Sciatic nerve (tissue), 2 donors: ENCODE data around the gene QRFP. TPM values are rescaled to one million over a fixed set of nuclear protein-coding genes. Genes with fewer than 3 reads are reported as not detected.

Experiments used
- ATAC-seq: fragments of 200-7000 bp; cut with Tn5 transposase; one replicate; pipeline ENCODE4 v1.9.1; 2020; ENCODE audit warnings: mild to moderate bottlenecking, moderate library complexity
- DNase-seq: peaks from one replicate; pipeline ENCODE4 v3.0.0-alpha.2; 2020; ENCODE audit warnings: low spot score
- intact Hi-C: fragments of 100-400 bp; cut with DNase I; formaldehyde crosslinking; loops from one replicate; pipeline ENCODE4 v1.14.2; 2022
- total RNA-seq: library from RNA; stranded (reverse); fragmentation: NEBNext Ultra II Directional; extraction: Animal tissue kit (Norgen Biotek cat#: 25700); gene quantifications from one replicate; pipeline ENCODE4 v1.2.1, GENCODE V29; 2021
- donor health status: DM: no; HTN: no; CAD: no.
- donor health status: DM: no; HTN: no; CAD: no.

The QRFP gene
- total RNA-seq, 1 donor from 2014 or later: not detected

DNA sequence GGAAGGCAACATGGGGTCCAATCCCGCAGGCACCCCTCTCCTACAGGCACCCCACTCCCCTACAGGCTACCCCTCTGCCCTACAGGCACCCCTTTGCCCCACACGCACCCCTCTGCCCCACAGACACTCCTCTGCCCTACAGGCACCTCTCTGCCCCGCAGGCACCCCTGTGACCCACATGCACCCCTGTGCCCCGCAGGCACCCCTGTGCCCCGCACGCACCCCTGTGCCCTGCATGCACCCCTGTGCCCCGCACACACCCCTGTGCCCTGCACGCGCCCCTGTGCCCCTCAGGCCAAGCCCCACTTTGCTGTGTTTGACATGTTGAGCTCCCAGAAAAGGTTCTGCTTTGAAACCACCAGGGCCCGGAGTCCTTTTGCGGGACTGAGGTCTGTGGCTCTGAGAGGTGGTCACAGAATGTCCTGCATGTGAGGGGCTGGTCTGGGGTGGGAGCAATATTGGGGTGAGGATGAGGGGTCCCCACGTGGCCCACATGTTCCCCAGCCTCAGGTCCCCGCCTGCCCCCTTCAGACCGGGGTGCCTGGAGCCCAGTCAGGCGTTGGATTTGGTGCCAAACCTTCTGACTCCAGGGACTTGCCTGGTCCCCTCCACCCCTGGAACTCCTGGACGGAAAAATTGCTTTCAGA lies 616 bp upstream of the QRFP start:
- intact Hi-C loops: no loop called here
- ATAC-seq (no peak), DNase-seq (no peak)

DNA sequence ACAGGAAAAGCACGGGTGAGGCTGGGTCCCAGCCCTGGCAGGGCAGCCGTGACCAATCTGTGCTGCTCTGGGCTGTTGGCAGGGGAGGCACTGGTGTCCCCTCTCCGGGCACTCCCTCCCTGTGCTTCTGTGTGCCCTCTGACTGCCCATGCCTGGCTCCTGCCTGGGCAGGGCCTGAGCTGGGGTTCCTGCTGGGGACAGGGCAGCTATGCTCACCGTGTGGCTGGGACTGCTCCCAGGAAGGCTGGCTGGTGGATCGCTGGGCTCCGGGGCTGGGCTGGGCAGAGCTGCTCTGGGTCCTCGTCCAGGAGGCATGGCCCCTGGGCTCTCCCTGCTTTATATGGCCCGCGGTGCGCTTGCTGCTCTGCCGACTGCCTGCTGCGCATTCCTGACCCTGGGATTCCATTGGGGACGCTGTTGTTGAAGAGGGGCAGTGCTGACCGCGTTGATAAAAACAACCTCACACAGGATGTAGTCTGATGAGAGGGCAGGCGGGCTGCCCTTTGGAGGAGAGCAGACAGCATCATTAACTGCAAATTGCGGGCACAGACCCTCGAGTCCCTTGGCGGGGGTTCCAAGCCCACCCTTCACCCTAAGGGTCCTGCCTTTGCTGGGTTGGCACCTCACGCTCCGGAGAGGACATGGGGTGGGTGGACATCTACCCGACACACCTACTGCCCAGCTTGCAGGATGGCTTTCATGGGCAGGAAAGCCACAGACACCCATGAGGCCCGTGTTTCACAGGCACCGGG lies 955 bp downstream of the QRFP start:
- peak; percentile 3 for ATAC-seq
- no peak for DNase-seq

DNA sequence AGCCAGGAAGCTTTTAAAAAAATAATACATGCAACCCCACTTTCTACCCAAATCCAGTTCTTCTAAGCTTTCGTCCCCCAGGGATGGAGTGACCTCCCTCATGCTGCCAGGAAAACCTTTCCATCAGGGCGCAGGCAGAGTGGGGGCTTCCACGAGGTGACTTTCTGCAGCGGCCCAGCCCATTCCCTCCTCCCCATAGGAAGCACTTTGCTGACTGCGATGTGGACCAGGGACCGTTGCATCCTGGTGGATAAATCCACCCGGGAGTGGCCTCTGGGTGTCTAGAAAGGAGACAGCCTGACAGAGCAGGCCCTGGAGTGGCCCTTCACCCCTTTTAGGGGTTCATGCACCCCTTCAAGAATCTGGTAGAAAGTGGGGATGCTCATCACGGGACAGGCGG lies 1.6 kb downstream of the QRFP start:
- ATAC-seq: no peak
- no peak for DNase-seq
- intact Hi-C loops: no loop called here

More for the DNA sequence above, 955 bp downstream of the QRFP start:
- intact Hi-C loops: no loop called here

DNA sequence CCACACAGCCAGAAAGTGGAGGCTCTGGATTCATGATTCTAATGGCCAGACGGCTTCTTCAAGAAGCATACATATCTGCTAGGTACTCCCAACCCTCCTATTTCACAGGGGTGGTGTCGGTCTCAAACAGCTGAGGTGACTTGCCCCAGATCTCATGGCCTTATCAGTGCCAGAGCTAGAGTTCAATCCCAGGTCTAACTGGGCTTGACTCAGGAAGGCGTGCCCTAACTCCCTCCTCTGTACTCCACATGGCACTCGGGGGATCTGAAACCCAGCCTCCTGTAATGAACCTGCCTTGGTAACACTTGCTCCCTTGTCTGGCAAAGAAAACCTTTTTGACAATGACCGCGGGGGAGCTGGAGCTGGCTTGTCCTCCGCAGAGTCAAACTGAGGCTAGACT lies 2.1 kb downstream of the QRFP start:
- intact Hi-C loops: no loop called here
- no peak for DNase-seq
- ATAC-seq: no peak

DNA sequence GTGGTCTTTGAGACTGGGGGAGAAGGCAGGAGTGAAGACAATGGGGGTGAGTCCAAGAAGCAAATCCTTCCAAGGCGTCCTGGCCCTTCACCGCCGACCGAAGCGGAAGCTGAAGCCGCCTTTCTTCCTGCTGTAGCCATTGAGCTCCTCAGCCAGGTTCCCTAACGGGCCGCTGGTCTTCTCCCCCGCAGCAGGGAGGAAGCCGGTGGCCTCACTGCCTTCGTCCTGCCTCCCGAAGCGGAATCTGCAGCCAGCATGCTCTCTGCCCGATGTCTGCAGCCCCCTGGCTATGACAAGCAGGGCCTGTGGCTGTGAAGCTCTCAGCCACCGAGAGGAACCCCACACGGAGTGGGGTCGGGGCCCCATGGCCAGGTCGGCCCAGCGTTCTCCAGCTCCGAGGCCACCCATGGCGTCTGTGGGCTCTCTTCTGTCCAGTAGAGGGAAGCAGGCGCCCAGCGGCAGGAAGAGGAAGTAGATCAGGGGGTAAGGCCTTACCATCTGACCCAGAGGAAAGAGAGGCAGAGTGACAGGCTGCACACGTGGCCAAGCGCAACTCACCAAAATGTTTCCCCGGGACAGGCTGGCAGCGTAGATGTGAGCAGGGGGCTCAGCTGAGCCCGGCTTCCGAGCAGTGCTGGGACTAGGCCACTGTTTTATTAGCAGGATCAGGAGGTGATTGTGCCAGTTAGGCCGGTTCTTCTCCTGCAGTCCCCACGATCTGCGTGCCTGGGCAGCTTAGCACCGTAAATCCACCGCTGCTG lies 3.1 kb downstream of the QRFP start:
- DNase-seq (peak; percentile 75), ATAC-seq (peak; percentile 69)
- intact Hi-C loops: no loop called here

DNA sequence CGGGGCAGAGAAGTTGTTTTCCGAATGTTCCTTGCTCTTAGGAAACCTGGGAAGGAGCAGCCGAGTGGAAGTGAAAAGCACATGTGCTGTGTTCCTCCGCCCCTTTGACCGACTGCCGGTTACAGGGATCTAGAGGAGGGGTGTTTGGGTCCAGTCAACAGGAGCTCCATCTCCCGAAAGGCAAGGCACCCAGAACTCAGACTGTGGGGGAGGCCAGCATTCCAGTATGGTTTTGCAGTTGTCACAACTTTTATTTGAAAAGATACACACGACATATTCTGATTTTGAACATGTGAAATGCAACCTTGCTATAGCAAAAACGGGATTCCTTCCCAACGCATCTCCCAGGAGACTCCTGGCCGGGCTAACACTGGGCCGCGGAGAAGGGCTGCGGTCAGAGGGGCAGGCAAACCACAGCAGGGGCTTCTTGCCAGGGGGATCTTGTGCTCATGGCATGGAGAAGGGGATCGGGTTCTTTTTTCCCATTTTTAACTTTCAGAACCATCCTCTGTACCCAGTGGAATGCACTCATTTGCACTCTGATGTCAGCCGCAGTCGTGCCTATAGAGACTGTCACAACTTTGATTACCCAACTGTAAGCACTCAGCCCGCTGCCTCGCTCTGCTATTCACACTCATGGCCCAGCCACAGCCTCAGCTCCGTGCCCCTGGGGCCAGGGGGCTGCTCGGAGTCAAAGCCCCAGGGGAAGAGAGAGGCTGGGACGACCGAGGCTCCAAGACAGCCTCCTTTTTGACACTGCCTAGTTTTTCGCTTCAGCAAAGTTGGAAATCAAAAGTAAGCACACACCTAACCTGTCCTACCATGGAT lies 3.9 kb downstream of the QRFP start:
- DNase-seq: no peak
- ATAC-seq: peak; percentile 25
- intact Hi-C loops: no loop called here

DNA sequence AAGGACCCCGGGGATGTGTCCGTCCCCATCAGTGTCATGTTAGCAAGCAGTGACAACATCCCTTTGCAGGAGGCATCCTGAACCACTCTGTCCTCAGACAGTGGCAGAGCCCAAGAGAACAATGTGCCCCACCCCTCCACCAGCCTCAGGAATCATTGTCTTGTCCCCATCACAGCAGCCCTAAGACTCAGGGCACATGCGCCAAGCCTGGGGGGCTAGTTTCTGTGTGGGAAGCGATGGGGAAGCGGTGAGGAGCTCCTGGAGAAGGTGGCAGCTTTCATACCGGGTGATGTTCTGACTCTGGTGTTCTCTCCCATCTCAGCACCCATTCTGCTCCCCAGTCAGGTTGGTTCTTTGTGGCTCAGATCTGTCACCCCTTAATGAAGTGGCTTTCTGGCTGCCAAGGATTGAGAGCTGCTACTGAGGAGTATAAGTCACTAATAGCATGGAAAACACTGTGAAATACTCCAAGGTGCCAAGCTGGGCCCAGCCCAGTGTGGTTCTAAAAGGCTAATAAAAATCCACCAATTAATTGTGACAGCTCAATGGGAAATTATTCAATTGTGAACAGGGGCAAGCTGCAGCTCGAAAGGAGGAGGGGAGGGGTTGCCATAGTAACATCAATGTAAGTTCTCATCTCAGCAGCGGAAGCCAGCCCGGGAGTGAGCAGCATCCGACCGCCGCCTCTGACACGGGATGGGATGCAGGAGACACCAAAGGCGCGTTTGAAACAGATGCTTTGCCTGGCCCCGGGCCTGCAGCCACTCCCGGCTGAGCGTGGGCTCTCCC lies 4.7 kb downstream of the QRFP start:
- ATAC-seq: peak; percentile 51
- intact Hi-C loops: no loop called here
- no peak for DNase-seq

DNA sequence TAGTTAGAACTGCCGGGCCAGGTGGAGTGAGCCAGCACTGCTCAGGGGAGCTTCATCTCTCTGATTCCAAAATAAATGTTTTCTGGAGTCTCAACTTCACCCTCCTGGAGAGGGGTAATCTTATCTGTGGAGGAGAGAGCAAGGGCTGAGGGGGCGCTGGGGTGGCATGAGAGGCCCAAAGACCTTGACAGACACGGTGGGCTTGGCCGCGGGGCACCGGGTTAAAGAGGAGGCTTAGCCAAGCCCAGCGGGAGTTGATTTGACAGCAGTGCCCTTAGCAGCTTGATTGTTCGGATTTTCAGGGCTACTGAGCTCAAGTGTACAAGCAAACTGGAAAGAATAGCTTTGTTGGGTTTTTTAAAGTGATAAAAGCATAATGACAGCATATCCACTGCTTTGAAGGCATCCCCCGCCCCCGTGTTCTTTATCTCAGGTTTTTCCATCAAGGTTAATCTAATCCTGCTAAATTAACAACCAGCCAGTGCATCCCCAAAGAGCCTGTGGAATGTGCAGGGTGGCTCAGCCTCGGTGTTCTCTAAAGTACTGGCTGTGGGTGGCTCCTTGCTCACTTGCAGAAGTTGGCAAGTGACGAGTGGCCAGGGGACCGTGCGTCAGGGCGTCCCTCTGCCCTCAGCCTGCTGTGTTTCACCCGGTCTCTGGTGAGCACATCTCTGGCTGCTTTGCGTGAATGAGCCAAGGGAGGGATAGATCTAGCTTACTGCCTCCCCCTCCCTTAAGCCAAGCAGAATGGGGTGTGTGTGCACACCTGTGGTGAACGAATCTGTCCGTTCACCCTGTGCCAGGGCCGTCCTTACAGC lies 5.5 kb downstream of the QRFP start:
- intact Hi-C loops: no loop called here
- no peak for DNase-seq

DNA sequence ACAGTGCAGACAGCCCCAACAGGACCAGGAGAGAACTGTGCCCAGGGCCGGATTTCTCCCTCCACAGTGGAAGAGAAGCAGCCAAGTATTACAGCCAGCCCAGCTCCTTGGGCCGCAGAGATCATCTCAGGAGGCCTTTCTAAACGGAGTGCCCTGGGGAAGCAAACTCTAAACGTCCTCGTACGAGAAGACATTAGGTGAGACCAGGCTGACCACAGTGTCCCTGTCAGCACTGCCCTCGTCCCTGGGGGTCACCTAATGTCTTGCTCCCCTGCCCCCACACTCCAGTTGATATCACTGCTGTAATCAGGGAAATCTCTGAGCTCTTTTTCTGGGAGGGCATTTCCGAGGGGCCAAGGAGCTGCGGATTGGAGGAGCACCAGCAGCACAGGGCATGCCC lies 6.5 kb downstream of the QRFP start:
- DNase-seq: no peak
- intact Hi-C loops: no loop called here
- ATAC-seq: no peak

More for the DNA sequence above, 5.5 kb downstream of the QRFP start:
- ATAC-seq: no peak

DNA sequence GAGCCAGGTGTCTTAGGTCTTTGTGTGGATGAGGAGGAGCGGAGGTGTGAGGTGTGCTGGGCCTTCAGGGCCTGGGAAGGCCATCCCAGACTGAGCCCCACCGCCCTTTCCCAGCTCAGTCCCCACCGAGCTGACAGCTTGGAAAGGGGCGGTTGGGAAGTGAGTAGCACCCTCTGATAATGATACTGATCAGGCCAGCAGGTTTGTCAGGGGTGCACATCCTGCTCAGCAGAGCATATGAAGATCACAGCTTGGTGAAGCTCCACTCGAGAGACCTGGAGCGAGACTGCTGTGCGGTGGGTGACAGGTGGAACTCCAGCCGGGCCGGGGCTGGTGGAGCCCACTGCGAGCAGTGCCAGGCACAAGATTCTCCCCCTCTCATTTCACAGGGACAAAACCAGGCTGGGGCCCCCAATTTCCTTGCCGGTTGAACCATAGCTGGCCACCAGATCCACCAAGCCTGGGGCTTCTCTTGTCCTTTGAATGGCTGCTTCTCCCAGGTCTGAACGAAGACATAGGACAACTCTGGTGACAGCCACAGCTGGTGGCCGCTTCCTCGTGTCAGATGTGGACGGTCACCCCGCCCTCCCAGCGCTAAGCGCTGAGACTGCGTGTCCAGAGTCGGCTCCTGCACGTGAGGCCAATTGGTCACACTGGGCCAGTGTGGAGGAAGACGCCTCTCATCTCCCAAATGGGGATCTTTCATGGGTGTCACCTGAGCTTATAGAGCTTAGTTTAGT lies 8.3 kb downstream of the QRFP start:
- ATAC-seq (no peak), DNase-seq (no peak)
- intact Hi-C loops: loop anchor here (5.0 kb wide), 1 partner anchor 841 kb away; no protein-coding TSS in a partner anchor

DNA sequence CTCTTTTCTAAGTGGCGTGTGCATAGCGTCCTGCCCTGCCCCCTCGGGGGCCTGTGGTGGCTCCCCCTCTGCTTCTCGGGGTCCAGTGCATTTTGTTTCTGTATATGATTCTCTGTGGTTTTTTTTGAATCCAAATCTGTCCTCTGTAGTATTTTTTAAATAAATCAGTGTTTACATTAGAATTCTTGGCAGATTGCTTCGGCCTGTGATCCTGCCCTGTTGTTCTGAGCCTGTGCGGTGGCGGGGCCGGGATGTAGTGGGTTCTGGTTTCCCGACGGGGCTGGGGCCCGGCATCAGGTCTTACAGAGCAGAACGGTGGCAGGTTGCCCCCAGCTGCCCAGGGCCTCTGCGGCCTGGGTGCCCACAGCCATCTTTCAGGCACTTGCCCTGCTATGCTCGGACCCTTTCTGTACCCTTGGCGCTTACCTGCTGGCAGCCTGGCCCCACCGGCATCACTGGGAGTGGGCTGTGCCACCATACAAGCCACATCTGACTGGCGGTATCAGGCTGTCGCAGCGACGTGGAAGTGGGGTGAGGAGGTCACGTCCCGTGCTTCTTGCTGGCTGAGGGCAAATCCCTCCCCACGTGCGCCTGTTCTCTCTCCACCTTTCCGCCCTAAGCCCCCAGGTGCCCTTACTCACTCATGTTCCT lies 9.0 kb downstream of the QRFP start:
- ATAC-seq (no peak), DNase-seq (no peak)
- intact Hi-C loops: loop anchor here (5.0 kb wide), 1 partner anchor 840 kb away; no protein-coding TSS in a partner anchor

DNA sequence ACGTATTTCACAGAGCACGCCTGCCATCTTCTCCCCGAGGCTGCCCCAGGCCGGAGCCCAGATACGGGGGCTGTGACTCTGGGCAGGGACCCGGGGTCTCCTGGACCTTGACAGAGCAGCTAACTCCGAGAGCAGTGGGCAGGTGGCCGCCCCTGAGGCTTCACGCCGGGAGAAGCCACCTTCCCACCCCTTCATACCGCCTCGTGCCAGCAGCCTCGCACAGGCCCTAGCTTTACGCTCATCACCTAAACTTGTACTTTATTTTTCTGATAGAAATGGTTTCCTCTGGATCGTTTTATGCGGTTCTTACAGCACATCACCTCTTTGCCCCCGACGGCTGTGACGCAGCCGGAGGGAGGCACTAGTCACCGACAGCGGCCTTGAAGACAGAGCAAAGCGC lies 9.6 kb downstream of the QRFP start:
- intact Hi-C loops: loop anchor here (5.0 kb wide), 1 partner anchor 840 kb away; no protein-coding TSS in a partner anchor
- ATAC-seq: no peak
- DNase-seq: no peak

DNA sequence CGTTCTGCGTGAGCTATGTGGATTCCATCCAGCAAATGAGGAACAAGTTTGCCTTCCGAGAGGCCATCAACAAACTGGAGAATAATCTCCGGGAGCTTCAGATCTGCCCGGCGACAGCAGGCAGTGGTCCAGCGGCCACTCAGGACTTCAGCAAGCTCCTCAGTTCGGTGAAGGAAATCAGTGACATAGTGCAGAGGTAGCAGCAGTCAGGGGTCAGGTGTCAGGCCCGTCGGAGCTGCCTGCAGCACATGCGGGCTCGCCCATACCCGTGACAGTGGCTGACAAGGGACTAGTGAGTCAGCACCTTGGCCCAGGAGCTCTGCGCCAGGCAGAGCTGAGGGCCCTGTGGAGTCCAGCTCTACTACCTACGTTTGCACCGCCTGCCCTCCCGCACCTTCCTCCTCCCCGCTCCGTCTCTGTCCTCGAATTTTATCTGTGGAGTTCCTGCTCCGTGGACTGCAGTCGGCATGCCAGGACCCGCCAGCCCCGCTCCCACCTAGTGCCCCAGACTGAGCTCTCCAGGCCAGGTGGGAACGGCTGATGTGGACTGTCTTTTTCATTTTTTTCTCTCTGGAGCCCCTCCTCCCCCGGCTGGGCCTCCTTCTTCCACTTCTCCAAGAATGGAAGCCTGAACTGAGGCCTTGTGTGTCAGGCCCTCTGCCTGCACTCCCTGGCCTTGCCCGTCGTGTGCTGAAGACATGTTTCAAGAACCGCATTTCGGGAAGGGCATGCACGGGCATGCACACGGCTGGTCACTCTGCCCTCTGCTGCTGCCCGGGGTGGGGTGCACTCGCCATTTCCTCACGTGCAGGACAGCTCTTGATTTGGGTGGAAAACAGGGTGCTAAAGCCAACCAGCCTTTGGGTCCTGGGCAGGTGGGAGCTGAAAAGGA lies 10.9 kb downstream of the QRFP start:
- DNase-seq (no peak), ATAC-seq (no peak)
- intact Hi-C loops: loop anchor here (5.0 kb wide), 1 partner anchor 838 kb away; no protein-coding TSS in a partner anchor

DNA sequence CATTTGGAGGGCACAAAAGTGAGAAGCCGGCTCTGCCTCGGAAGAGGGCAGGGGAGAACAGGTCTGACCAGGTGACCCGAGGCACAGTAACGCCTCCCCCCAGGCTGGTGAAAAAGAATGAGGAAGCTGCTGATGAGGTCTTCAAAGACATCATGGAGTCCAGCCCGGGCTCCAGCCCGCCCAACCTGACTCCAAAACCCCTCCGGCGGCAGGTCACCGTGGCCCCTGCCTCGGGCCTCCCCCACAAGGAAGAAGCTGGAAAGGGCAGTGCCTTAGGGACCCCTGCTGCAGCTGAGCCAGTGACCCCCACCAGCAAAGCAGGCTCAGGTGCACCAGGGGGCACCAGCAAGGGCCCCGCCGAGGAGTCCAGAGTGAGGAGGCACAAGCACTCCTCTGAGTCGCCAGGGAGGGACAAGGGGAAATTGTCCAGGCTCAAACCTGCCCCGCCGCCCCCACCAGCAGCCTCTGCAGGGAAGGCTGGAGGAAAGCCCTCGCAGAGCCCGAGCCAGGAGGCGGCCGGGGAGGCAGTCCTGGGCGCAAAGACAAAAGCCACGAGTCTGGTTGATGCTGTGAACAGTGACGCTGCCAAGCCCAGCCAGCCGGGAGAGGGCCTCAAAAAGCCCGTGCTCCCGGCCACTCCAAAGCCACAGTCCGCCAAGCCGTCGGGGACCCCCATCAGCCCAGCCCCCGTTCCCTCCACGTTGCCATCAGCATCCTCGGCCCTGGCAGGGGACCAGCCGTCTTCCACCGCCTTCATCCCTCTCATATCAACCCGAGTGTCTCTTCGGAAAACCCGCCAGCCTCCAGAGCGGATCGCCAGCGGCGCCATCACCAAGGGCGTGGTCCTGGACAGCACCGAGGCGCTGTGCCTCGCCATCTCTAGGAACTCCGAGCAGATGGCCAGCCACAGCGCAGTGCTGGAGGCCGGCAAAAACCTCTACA lies 11.8 kb downstream of the QRFP start:
- intact Hi-C loops: loop anchor here (5.0 kb wide), 1 partner anchor 838 kb away; no protein-coding TSS in a partner anchor
- ATAC-seq (peak; percentile 29), DNase-seq (no peak)
